ENCODE measurements around the gene MKKS. TPM values are rescaled to one million over a fixed set of nuclear protein-coding genes. Genes with fewer than 3 reads are reported as not detected.

MKKS gene
- polyA plus RNA-seq, 4 donors: 21.9 to 38.9 (median 34.0) TPM

DNA sequence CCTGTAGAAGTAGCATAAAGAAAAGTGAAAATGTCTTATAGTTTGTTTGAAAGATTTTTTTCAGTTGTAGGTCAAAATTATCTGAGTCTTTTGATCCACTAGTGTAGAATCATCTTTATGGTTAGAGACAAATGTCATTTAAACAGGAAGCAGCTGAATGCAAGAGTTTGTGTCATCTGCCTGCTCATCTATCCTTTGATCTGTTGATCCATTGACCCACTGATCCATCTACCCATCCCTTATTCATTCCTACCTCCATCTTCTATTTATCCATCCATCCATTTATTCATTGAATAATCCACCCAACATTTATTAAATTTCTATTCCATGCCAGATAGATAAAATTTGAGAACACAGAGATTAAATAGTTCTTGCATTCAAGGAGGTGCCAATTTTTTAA, 62.6 kb downstream of the MKKS start:
- DNase-seq (ENCODE audit: low read depth in 4 of 4, low spot score in 3 of 4): no peak

DNA sequence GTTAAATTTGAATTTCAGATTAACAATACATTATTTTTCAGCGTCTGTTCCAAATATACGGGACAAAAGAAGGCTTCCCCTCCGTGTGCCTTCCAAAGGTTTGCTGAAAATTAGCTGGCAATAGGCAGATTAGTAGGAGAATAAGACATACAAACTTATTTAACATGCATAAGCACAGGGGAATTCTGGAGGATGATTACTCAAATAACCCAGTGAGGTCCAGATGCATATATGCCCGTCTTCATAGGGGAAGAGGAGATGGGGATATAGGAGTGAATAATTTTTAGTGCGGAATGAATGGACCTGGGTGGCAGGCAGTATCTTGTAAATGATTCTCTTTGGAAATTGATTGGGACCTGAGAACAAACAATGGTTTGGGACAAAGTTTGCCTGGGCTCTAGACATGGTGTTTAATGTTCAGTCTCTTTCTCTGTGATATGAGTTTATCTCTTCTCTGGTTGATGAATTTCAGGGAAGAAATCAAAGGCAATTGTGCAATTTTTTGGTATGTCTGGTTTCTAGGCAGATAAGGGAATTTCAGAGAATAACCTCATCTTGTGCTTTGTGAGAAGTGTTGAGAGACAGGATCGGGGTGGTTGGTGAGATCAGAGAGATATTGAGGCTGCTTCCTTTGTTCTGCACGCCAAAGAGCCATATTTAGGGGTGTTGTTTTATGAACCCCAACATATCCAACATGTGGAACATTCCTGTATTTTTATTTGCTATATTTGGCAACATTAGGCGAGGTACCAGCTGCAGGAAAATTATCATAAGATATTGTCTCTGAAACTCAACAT, 63.7 kb downstream of the MKKS start:
- no peak for DNase-seq (ENCODE audit: low read depth in 4 of 4, low spot score in 3 of 4)

GRCh38 chr20:10369723-10370090, 64.3 kb downstream of the MKKS start:
- no peak for DNase-seq (ENCODE audit: low read depth in 4 of 4, low spot score in 3 of 4)

GRCh38 chr20:10368702-10369041, 65.3 kb downstream of the MKKS start:
- no peak for DNase-seq (ENCODE audit: low read depth in 4 of 4, low spot score in 3 of 4)

GRCh38 chr20:10367943-10368701, 65.9 kb downstream of the MKKS start:
- DNase-seq (ENCODE audit: low read depth in 4 of 4, low spot score in 3 of 4): no peak

GRCh38 chr20:10367693-10367942, 66.4 kb downstream of the MKKS start:
- no peak for DNase-seq (ENCODE audit: low read depth in 4 of 4, low spot score in 3 of 4)

DNA sequence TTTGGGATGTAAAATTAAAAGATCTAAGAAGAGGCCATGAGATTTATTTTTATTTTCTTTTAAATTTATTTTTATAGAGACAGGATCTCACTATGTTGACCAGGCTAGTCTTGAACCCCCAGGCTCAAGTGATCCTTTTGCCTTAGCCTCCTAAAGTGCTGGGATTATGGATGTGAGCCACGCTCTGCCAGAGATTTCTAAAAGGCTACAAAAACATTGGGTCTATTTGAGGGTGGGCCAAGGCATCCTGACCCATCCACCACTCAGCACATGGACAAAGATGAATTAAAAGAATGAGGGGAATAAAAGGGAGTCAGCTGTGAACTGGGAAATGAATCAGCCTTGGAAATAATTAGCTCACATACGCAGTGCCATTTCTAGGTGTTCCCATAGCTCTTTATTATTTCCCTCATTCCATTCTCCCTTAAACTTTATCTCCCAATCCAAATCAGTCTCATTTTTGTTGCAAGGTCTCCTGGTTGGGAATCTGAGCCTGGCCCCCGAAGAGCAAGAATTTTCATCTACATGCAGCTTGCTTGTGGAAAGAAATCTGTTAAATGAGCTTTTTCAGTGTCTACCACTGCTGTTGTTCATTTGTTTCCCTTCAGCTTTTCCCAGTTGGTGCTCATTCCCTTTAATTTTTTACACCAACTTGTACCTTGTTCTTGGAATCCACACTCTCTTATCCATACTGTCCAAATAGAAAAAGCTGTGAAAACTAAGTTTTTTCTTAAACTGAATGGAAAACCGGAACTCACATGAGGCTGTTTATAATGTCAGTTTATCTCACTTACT, 66.9 kb downstream of the MKKS start:
- no peak for DNase-seq (ENCODE audit: low read depth in 4 of 4, low spot score in 3 of 4)

GRCh38 chr20:10362674-10363073, 71.3 kb downstream of the MKKS start:
- DNase-seq (ENCODE audit: low read depth in 4 of 4, low spot score in 3 of 4): no peak

- no peak for DNase-seq (ENCODE audit: low read depth in 4 of 4, low spot score in 3 of 4)
These were observed 73.1 kb downstream of the MKKS start for GRCh38 chr20:10360878-10361277.

GRCh38 chr20:10359621-10360040, 74.4 kb downstream of the MKKS start:
- no peak for DNase-seq (ENCODE audit: low read depth in 4 of 4, low spot score in 3 of 4)

DNA sequence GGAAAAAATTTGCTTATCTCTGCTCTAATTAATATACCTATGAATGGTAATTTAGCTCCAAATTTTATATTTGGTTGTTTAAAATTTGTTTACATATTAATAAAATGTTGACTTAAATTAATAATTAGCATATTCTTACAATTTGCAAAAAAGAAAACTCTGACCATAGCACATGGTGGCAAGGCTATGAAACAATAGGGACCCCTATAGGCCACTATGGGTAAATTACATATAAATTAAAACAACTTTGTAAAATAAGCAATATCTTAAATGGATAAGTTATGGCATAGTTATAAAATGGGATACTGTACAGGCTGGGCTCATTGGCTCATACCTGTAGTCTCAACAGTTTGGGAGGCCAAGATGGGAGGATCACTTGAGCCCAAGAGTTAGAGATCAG, 76.0 kb downstream of the MKKS start:
- DNase-seq (ENCODE audit: low read depth in 4 of 4, low spot score in 3 of 4): no peak

DNA sequence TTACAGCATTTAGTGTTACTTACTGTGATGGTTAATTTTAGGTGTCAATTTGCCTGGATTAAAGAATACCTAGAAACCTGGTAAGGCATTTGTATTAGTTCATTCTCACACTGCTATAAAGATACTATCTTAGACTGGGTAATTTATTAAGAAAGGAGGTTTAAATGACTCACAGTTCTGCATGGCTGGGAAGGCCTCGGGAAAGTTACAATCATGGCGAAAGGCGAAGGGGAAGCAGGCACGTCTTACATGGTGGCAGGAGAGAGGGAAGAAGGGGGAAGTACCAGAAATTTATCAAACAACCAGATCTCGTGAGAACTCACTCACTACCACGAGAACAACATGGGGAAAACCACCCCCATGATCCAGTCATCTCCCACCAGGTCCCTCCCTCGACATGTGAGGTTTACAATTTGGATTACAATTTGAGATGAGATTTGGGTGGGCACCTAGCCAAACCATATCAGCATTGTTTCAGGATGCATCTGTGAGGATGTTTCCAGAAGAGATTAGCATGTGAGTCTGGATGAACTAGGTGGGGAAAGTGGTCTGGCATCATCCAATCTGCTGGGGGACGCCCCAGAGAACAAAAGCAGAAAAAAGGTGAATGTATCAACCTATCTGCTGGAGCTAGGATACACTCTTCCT, 76.8 kb downstream of the MKKS start:
- no peak for DNase-seq (ENCODE audit: low read depth in 4 of 4, low spot score in 3 of 4)

GRCh38 chr20:10356628-10357027, 77.4 kb downstream of the MKKS start:
- no peak for DNase-seq (ENCODE audit: low read depth in 4 of 4, low spot score in 3 of 4)

- no peak for DNase-seq (ENCODE audit: low read depth in 4 of 4, low spot score in 3 of 4)
These were observed 80.8 kb downstream of the MKKS start for GRCh38 chr20:10352934-10353824.

Other genes starting within 250 kb of the MKKS start
- gene SNAP25, start 215.4 kb downstream of the MKKS start, polyA plus RNA-seq (ENCODE audit: insufficient read length in 4 of 4): 10 to 100 TPM in 1 of 4 donors, 1 to 10 TPM in 3; 5.9 to 15.1 (median 8.2) TPM
- 10 to 100 TPM in 1 of 4 donors, 1 to 10 TPM in 3; 3.8 to 11.1 (median 8.6) TPM for gene SLX4IP, start 1.1 kb upstream of the MKKS start, polyA plus RNA-seq (ENCODE audit: insufficient read length in 4 of 4)
- gene JAG1, start 239.8 kb upstream of the MKKS start, polyA plus RNA-seq (ENCODE audit: insufficient read length in 4 of 4): 100 to 1,000 TPM in 3 of 4 donors, 10 to 100 TPM in 1; 27.4 to 203 (median 182) TPM